ENCODE results near the gene C10orf67. TPM values are rescaled to one million over a fixed set of nuclear protein-coding genes. Genes with fewer than 3 reads are reported as not detected.

The C10orf67 gene
- total RNA-seq, 1 experiment from 2014 or later, result not detected

- Histone ChIP-seq H3K79me2 (ENCODE audit: insufficient read depth, low read length) (no peaks in the 10 kb centered on the region), H2BK120ac (ENCODE audit: low read depth, low read length, poor library complexity, severe bottlenecking) (no peak overlapping the region), H2BK15ac (ENCODE audit: low read depth, low read length) (no peak overlapping the region), H2AFZ (ENCODE audit: low read length) (no peak overlapping the region), H4K91ac (ENCODE audit: insufficient read length, low read depth, low read length) (no peak overlapping the region), H3K56ac (ENCODE audit: insufficient read length, low read depth, low read length) (no peak overlapping the region), H4K20me1 (ENCODE audit: control insufficient read depth, insufficient read depth, insufficient read length) (no peaks in the 10 kb centered on the region), H3T11ph (ENCODE audit: low read length) (no peak overlapping the region), H2AK5ac (ENCODE audit: insufficient read length, low read length) (no peak overlapping the region), H3K9me3 (ENCODE audit: control insufficient read depth, low read depth, low read length) (no peaks in the 10 kb centered on the region), H3K23me2 (ENCODE audit: insufficient read length, low read depth, low read length, poor library complexity, severe bottlenecking) (peaks cover 9% of the 10 kb centered on the region), H3K14ac (ENCODE audit: insufficient read depth, low read length) (no peak overlapping the region), H2BK20ac (ENCODE audit: low read depth, low read length, poor library complexity, severe bottlenecking) (no peak overlapping the region), H3K23ac (ENCODE audit: insufficient read length, low read depth, low read length) (no peak overlapping the region), H2BK12ac (ENCODE audit: insufficient read length, low read depth, low read length) (no peak overlapping the region), H3K4me2 (ENCODE audit: insufficient read depth, insufficient read length, low read length) (no peak overlapping the region), H3K27me3 (ENCODE audit: insufficient read depth, low read length) (peaks cover 4% of the 10 kb centered on the region), H4K5ac (ENCODE audit: insufficient read length, low read depth, low read length) (no peak overlapping the region), H3K4ac (ENCODE audit: low read depth, low read length) (no peak overlapping the region), H4K8ac (replicated peaks; ENCODE audit: insufficient read length, low read depth, low read length) (no peak overlapping the region), H3K4me1 (ENCODE audit: insufficient read depth, low read length) (no peaks in the 10 kb centered on the region), H3K79me1 (ENCODE audit: insufficient read depth, low read depth, low read length, poor library complexity, severe bottlenecking) (no peaks in the 10 kb centered on the region), H3K9ac (ENCODE audit: extremely low read depth, insufficient read length, low read length) (no peak overlapping the region), H3K27ac (ENCODE audit: insufficient read length, low read depth, low read length) (no peak overlapping the region), H3K18ac (ENCODE audit: insufficient read length, low read depth, low read length) (no peak overlapping the region), H2BK5ac (ENCODE audit: insufficient read length, low read length) (no peak overlapping the region)
- H3K9me3 Mint-ChIP-seq, result no peaks in the 10 kb centered on the region
- peaks cover 14% of the 10 kb centered on the region in 2 experiments for H3K4me1 Mint-ChIP-seq
- WGBS (ENCODE audit: extremely low coverage, insufficient read length, low lambda C conversion rate), result no CpG with 5 or more reads among the region's 2 CpGs
- H3K27me3 Mint-ChIP-seq (ENCODE audit: low read depth), result peaks cover 35% of the 10 kb centered on the region
- H3K4me3 Mint-ChIP-seq, result no peak overlapping the region
- no peak for TF ChIP-seq CTCF (conservative IDR thresholded peaks at IDR 0.05)
- H3K36me3 Mint-ChIP-seq (ENCODE audit: insufficient read depth in 1 of 3, low read depth in 3 of 3), result no peaks in the 10 kb centered on the region
- H3K27ac Mint-ChIP-seq, result no peak overlapping the region
- no peak for DNase-seq
These were observed 3.6 kb downstream of the C10orf67 start for GRCh38 chr10:23341004-23341403.

Measured in H9 (cell line).